UCSD-AML1 (cell line): ENCODE measurements around the gene GJB4.

ENCODE experiments used
- DNase-seq: peaks from one replicate; lab custom pipeline; 2025; ENCODE audit not compliant: unreplicated experiment; lab: John Stamatoyannopoulos, UW

The GJB4 gene

GRCh38 chr1:34777519-34778321 lies 18.2 kb downstream of the GJB4 start:
- DNase-seq, result no peak

- DNase-seq, result no peak
Measured at GRCh38 chr1:34778381-34778780, 18.8 kb downstream of the GJB4 start.

DNA sequence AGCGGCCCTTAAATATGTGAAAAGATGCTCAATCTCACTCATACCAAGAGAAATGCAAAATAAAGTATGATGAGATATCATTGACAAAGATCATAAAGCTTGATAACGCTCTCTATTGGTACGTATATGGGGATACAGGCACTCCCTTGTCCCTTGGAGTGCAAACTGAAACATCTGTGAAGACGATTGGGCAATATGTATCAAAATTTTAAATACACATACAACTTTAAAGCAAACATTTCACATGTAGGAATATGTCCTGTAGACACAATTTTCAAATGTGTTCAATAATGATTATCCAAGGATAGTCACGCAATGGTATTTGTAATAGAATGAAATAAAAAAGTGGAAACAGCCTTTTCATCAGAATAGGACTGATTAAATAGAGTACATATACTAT lies 19.5 kb downstream of the GJB4 start:
- DNase-seq, result no peak

GRCh38 chr1:34779526-34779925 lies 20.0 kb downstream of the GJB4 start:
- DNase-seq, result no peak

DNA sequence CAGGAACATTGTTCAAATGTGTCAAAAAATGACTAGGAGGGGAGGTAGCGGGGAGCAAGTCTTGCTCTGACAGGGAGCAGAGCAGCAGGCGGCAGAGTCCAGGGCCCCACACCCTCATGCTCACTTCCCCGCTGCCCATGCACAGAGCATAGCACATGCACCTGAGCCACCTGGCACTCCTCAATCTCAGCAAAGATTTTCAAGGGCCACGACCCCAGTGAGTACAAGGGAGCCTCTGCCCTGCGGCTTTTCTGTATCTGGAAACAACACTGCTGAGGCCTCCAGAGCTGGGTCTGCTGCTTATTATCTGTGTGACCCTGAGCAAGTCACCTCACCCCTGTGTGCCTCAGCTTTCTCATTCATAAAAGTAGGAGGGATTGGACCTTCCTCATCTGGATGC lies 20.4 kb downstream of the GJB4 start:
- no peak for DNase-seq

GRCh38 chr1:34780528-34780927 lies 21.0 kb downstream of the GJB4 start:
- no peak for DNase-seq

DNA sequence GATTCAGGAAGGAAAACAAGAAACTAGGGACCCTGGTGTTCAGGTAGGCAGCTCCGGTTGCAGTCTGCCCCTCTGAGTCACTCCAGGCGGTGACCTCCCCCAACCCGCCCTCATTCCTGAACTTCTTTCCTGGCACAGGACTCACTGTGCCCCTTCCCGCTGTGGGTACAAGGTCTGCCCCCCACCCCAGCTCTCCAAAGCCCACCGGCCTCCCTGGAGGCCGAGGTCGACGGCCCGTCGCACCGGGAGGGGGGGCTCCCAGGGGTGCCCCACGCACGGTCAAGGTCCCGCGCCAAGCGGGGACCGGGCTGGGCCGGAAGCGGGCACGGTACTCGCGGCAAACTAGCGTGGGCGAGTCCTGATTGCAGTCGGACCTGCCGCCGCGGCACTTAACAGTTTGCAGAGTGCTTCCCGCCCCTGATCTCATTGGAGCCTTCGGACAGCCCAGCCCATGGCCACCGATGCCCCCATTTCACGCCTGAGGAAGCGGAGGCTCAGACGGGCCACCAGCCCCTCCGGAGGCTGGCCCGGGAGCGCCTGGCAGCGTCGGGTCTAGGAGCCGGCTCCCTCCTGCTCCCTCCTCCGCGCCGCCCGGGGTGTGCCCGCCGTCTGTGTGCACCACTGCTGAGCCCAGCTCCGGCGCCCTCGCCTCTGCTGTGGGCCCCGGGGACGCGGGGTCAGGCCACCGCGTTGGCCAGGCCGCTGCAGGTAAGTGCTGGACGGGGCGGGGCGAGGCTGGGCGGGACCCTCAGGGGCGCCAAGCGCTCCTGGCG lies 21.7 kb downstream of the GJB4 start, which contains the start of gene GJB3:
TSS of gene GJB3 (plus strand) at position 144 of the 773 bp plus-strand sequence. CDS start 3,549 bp downstream, outside the sequence.
- no peak for DNase-seq

GRCh38 chr1:34781844-34782391 lies 22.4 kb downstream of the GJB4 start:
- no peak for DNase-seq

DNA sequence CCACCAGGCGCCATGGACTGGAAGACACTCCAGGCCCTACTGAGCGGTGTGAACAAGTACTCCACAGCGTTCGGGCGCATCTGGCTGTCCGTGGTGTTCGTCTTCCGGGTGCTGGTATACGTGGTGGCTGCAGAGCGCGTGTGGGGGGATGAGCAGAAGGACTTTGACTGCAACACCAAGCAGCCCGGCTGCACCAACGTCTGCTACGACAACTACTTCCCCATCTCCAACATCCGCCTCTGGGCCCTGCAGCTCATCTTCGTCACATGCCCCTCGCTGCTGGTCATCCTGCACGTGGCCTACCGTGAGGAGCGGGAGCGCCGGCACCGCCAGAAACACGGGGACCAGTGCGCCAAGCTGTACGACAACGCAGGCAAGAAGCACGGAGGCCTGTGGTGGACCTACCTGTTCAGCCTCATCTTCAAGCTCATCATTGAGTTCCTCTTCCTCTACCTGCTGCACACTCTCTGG lies 25.2 kb downstream of the GJB4 start:
- no peak for DNase-seq

DNA sequence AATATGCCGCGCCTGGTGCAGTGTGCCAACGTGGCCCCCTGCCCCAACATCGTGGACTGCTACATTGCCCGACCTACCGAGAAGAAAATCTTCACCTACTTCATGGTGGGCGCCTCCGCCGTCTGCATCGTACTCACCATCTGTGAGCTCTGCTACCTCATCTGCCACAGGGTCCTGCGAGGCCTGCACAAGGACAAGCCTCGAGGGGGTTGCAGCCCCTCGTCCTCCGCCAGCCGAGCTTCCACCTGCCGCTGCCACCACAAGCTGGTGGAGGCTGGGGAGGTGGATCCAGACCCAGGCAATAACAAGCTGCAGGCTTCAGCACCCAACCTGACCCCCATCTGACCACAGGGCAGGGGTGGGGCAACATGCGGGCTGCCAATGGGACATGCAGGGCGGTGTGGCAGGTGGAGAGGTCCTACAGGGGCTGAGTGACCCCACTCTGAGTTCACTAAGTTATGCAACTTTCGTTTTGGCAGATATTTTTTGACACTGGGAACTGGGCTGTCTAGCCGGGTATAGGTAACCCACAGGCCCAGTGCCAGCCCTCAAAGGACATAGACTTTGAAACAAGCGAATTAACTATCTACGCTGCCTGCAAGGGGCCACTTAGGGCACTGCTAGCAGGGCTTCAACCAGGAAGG lies 25.8 kb downstream of the GJB4 start:
- no peak for DNase-seq

GRCh38 chr1:34785875-34786470 lies 26.4 kb downstream of the GJB4 start:
- no peak for DNase-seq

- peak; percentile 69 for DNase-seq
Measured at GRCh38 chr1:34786521-34787325, 27.2 kb downstream of the GJB4 start.

DNA sequence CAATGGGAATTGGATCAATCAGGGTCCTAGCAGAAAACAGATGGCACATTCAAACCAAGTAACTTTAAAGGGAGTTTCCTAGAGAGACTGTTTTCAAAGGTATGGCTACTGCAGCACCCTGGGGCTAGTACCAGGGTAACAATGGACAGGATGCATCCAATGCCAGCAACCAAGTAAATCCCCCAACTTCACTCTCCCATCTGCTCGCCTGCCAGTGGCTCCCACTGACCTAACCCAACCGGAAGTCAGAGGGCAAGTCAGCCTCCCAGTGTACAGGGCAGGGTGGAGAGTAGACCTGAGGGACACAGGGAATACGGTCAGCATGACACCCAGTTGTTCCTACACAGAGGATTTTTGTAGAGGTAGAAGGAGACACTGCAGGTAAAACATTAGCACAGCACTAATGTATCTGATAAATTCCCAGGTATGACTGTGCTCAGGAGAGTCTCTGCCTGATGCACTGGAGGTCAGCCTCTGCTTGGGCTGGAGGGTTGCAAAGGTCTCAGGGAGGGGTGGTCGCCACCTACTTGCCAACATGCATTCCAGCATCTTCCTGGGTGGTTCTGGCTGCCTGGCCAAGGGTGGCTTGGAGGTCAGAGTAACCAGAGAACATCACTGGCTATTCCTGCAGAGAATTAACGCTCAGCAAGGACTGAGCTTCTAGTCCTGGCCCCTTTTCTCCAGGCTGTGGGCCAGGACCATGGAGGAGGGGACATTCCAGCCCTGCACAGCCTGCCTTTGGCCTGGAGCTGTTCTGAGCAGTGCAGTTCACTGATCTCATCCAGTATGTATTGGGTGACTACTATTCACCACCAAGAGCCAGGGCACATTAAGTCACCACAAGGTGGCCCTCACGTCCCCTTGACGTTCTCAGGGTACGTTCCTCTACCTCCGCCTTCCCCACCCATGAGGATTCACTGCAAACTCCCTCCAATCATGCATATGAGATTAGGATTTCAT lies 28.2 kb downstream of the GJB4 start:
- DNase-seq, result peak; percentile 56

GRCh38 chr1:34790985-34791384 lies 31.4 kb downstream of the GJB4 start:
- no peak for DNase-seq

- DNase-seq, result no peak
Measured at GRCh38 chr1:34792424-34792823, 32.9 kb downstream of the GJB4 start.

GRCh38 chr1:34792868-34793727 lies 33.6 kb downstream of the GJB4 start, which contains the start of gene GJA4:
Gene GJA4 (plus strand): TSS chr1:34792999. CDS start chr1:34794214, 1,215 bp downstream.
- no peak for DNase-seq

DNA sequence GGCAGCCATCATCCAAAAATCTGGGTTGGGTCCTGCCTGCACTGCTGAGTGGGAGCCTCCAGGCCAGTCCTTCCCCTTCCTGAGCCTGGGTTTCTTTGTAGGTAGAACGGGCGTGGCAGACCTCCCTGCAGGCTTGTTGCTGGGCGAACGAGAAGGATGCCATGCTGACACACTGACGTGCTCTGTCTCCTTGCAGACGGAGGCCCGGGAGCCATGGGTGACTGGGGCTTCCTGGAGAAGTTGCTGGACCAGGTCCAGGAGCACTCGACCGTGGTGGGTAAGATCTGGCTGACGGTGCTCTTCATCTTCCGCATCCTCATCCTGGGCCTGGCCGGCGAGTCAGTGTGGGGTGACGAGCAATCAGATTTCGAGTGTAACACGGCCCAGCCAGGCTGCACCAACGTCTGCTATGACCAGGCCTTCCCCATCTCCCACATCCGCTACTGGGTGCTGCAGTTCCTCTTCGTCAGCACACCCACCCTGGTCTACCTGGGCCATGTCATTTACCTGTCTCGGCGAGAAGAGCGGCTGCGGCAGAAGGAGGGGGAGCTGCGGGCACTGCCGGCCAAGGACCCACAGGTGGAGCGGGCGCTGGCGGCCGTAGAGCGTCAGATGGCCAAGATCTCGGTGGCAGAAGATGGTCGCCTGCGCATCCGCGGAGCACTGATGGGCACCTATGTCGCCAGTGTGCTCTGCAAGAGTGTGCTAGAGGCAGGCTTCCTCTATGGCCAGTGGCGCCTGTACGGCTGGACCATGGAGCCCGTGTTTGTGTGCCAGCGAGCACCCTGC lies 34.7 kb downstream of the GJB4 start:
- DNase-seq, result no peak
